Heart left ventricle (tissue), 16 donors: ENCODE results near the gene RBM22. TPM values are rescaled to one million over a fixed set of nuclear protein-coding genes. Genes with fewer than 3 reads are reported as not detected.

Source experiments
- ATAC-seq, 4 donors: fragments of 200-7000 bp; cut with Tn5 transposase; one replicate each; pipeline ENCODE4 v1.9.1; 2020 to 2022; ENCODE audit warnings: moderate library complexity in 4 of 4, mild to moderate bottlenecking in 3 of 4, moderate number of reproducible peaks in 1 of 4
- DNase-seq, 5 donors: peaks; one replicate each; pipeline ENCODE4 v3.0.0-alpha.2; 2020
- H3K27ac ChIP-seq, 12 donors: fragments of 200-600 bp; sonication (generic) in 4 of 12; one replicate each; pipeline versions ENCODE4 v1.5.0 to v1.8.0; 2016 to 2022; ENCODE audit warnings: mild to moderate bottlenecking in 2 of 12
- H3K27me3 ChIP-seq, 9 donors: fragments of 200-600 bp; sonication (generic) in 2 of 9; one replicate each; pipeline versions ENCODE4 v1.5.1 to v1.8.0; 2016 to 2022; ENCODE audit warnings: mild to moderate bottlenecking in 3 of 9
- H3K36me3 ChIP-seq, 9 donors: fragments of 200-600 bp; sonication (generic) in 2 of 9; one replicate each; pipeline versions ENCODE4 v1.5.0 to v1.8.0; 2018 to 2022; ENCODE audit warnings: mild to moderate bottlenecking in 2 of 9
- H3K4me1 ChIP-seq, 12 donors: fragments of 200-600 bp; sonication (generic) in 4 of 12; one replicate each; pipeline versions ENCODE4 v1.5.0 to v1.8.0; 2016 to 2022; ENCODE audit warnings: mild to moderate bottlenecking in 3 of 12
- H3K4me3 ChIP-seq, 12 donors: fragments of 200-600 bp; sonication (generic) in 4 of 12; one replicate each; pipeline versions ENCODE4 v1.5.0 to v1.8.0; 2017 to 2022; ENCODE audit warnings: mild to moderate bottlenecking in 9 of 12, moderate library complexity in 4 of 12
- H3K9me3 ChIP-seq, 12 donors: fragments of 200-600 bp; sonication (generic) in 4 of 12; one replicate each; pipeline versions ENCODE4 v1.5.0 to v1.8.0; 2016 to 2022; ENCODE audit warnings: mild to moderate bottlenecking in 1 of 12
- CTCF ChIP-seq, 12 donors: fragments of 200-600 bp; sonication (generic) in 4 of 12; IDR thresholded peaks; one replicate each; pipeline versions ENCODE4 v1.5.0 to v1.8.0; 2018 to 2022; ENCODE audit warnings: antibody characterized with exemption in 12 of 12, mild to moderate bottlenecking in 5 of 12
- POLR2A ChIP-seq, 2 donors: fragments of 450-650 bp; IDR thresholded peaks; one replicate each; pipeline ENCODE4 v1.6.1; 2017; ENCODE audit warnings: antibody characterized with exemption in 2 of 2, mild to moderate bottlenecking in 2 of 2, moderate library complexity in 2 of 2
- WGBS, 4 donors: extraction: QIAGEN DNeasy Blood & Tissue Kit in 2 of 4; methylation state at CpG; one replicate each; pipeline versions ENCODE4 v1.1.5 to v1.1.7; 2013 to 2018; 5-methylcytosine and 5-hydroxymethylcytosine counted together
- intact Hi-C, 10 donors: fragments of 100-400 bp; cut with DNase I; formaldehyde crosslinking; loops; one replicate each; pipeline versions ENCODE4 v1.11.1 to v1.14.2; 2022
- polyA plus RNA-seq, 2 donors: library from polyadenylated mRNA; stranded (reverse); fragments of 200-250 nt; gene quantifications; one replicate each; pipeline ENCODE4 v1.2.3, GENCODE V29; 2013
- total RNA-seq, 9 donors: library from RNA; depleted of rRNA in 2 of 9; stranded (reverse); fragments of >200 nt in 2 of 9; fragmentation: NEBNext Ultra II Directional in 3 of 9; extraction: Animal tissue kit (Norgen Biotek cat#: 25700) in 3 of 9; gene quantifications; one replicate each; pipeline versions ENCODE4 v1.1.0 to v1.2.4, GENCODE V29; 2016 to 2023
- donor health status: ischemic (EF 13 %, LVEDD 7.1; RV severe dilation, severe dysfunction).
- donor health status: healthy with polysubstance abuse.
- donor health status: DM: no; HTN: yes; CAD: no.
- donor health status: DM: no; HTN: no; CAD: no.
- donor health status: ischemic (EF 25% LVEDD 6.9; RV normal size, moderate dysfunction).
- donor health status: ischemic (EF 25% LVEDD 5.7; RV mildly dilated, moderate dysfunction).
- donor health status: healthy.
- donor health status: DM: yes; HTN: yes; CAD: no.
- donor health status: ischemic (EF 35%, LVEDD 5.7; RV mildly dilated, moderate dysfunction).
- donor health status: nonischemic (EF 11% LVEDD 7.7; RV severe dilation, severe dysfunction).
- donor health status: DM: yes; HTN: yes; CAD: no.
- donor health status: PGD.
- donor health status: ischemic (EF 29% LVEDD 5.4; RV normal size, mild dysfunction).
- donor health status: nonischemic (EF 23%, LVEDD 6.1; RV moderate dilation, normal function).

The RBM22 gene
- total and polyA plus RNA-seq, 11 donors, result 19.2 to 42.3 (median 26.7) TPM

DNA sequence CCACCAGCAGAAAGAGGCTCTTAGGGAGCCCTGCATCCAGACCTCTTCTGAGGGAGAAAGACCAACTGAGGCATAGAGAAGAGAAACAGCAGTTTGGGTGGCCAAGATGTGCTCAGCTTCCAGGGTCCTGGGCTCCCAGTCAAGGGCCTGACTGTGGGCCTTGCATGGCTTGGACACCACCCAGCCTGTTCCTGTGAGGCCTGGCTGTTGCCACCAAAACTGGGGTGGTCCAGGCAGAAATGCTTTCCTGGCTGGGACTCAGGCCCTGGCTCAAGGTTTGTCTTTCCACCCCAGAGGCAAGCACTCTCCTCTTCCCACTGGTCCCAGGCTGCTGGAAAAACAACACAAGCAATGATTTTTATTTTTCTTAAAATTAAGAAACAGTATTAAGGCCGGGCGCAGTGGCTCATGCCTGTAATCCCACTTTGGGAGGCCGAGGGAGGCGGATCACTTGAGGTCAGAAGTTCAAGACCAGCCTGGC, 26.5 kb downstream of the RBM22 start:
- Histone ChIP-seq H3K4me1 (peaks cover 6 to 48% (median 33%) of the 10 kb centered on the region in 12 donors), H3K27ac (peak overlapping the region; percentile 27 to 90 (median 75)), H3K36me3 (peaks cover 0 to 10% (median 4%) of the 10 kb centered on the region in 9 donors), H3K27me3 (peaks cover 0 to 10% (median 0%) of the 10 kb centered on the region in 9 donors), H3K9me3 (no peaks in the 10 kb centered on the region), H3K4me3 (no peak overlapping the region)
- ATAC-seq (peak in 2 of 4 donors; percentile 15 to 21), DNase-seq (peak in 2 of 5 donors; percentile 70 to 75)
- intact Hi-C loops, result loop anchor here in 1 of 10 donors (5.0 kb wide), 1 partner anchor 112 kb away; no protein-coding TSS in a partner anchor
- WGBS, 4 donors, result 79 to 88% (median 83%) methylated on average over 4 of the region's 4 CpGs
- TF ChIP-seq POLR2A (IDR thresholded peaks at IDR 0.05), result no peak
- no peak for TF ChIP-seq CTCF (IDR thresholded peaks at IDR 0.05)

GRCh38 chr5:150672884-150673275, 28.0 kb downstream of the RBM22 start:
- Histone ChIP-seq H3K27me3 (peaks cover 0 to 10% (median 0%) of the 10 kb centered on the region in 9 donors), H3K4me1 (peaks cover 6 to 48% (median 33%) of the 10 kb centered on the region in 12 donors)

GRCh38 chr5:150672237-150672883, 28.5 kb downstream of the RBM22 start:
- H3K27ac ChIP-seq, result peak overlapping the region in 9 of 12 donors; percentile 23 to 90 (median 74)
- H3K4me3 ChIP-seq, result peak overlapping the region; percentile 46 to 73 (median 56)
- WGBS, 4 donors, result 1 to 9% (median 5%) methylated on average over 21 to 38 of the region's 38 CpGs
- no peaks in the 10 kb centered on the region for H3K36me3 ChIP-seq
- TF ChIP-seq POLR2A (IDR thresholded peaks at IDR 0.05), result no peak
- no peak for TF ChIP-seq CTCF (IDR thresholded peaks at IDR 0.05)
- DNase-seq (peak; percentile 59 to 75 (median 68)), ATAC-seq (peak; percentile 7 to 73 (median 42))
- peaks cover 0 to 10% (median 0%) of the 10 kb centered on the region in 9 donors for H3K27me3 ChIP-seq
- H3K9me3 ChIP-seq, result no peaks in the 10 kb centered on the region
- intact Hi-C loops, result loop anchor here in 1 of 10 donors (5.0 kb wide), 1 partner anchor 110 kb away; no protein-coding TSS in a partner anchor
- peaks cover 6 to 48% (median 33%) of the 10 kb centered on the region in 12 donors for H3K4me1 ChIP-seq

More at GRCh38 chr5:150672884-150673275, 28.0 kb downstream of the RBM22 start:
- DNase-seq (no peak), ATAC-seq (no peak)
- Histone ChIP-seq H3K9me3 (no peaks in the 10 kb centered on the region), H3K4me3 (peak overlapping the region in 9 of 12 donors; percentile 51 to 73 (median 59)), H3K27ac (peak overlapping the region in 9 of 12 donors; percentile 18 to 90 (median 74)), H3K36me3 (no peaks in the 10 kb centered on the region)
- intact Hi-C loops, result loop anchor here in 1 of 10 donors (5.0 kb wide), 1 partner anchor 111 kb away; no protein-coding TSS in a partner anchor
- TF ChIP-seq POLR2A (IDR thresholded peaks at IDR 0.05) (no peak), CTCF (IDR thresholded peaks at IDR 0.05) (no peak)
- 75 to 80% (median 79%) methylated on average over 5 to 7 of the region's 7 CpGs for whole genome bisulfite sequencing, 4 donors
